HL-60/S4 treated with phorbol 12-myristate 13-acetate at 8.2 ng/mL for 4 days and 3 days (cell line): ENCODE data around the gene ERICH4.
"Not testable (repeated sequence)": the region's sequence is repeated elsewhere in the genome, so short reads cannot be mapped to it uniquely, and the experiment has no call there.

Experiments used
- in situ Hi-C: fragments of 300-500 bp; cut with MboI; formaldehyde crosslinking; loops from 2 replicates; pipeline ENCODE4 v1.15.0; 2022; ENCODE audit warnings: low sequenced_read_pairs

ERICH4 gene

GRCh38 chr19:41476583-41476982, 33.6 kb downstream of the ERICH4 start:
- in situ Hi-C loops: no loop called here

DNA sequence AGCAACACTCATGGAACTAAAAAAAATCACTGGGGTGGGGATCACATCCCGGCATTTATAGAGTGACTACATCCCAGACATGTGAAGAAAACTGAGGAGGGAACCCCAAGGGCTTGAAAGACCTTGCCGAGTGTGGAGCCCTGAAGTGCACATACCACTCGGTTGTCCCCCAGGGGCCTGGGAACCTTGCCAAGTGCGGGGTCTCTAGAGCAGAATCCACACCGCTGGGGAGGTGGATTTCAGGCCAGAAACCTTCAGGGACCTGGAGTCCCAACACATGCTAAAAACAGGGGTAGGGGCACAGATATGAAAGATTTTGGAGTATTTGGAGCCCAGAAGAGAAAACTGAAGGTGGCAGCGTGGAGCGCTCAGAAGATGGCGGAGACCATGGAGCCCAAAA, 35.2 kb downstream of the ERICH4 start:
- in situ Hi-C loops: no loop called here

GRCh38 chr19:41478875-41479756, 36.2 kb downstream of the ERICH4 start:
- in situ Hi-C loops: no loop called here

DNA sequence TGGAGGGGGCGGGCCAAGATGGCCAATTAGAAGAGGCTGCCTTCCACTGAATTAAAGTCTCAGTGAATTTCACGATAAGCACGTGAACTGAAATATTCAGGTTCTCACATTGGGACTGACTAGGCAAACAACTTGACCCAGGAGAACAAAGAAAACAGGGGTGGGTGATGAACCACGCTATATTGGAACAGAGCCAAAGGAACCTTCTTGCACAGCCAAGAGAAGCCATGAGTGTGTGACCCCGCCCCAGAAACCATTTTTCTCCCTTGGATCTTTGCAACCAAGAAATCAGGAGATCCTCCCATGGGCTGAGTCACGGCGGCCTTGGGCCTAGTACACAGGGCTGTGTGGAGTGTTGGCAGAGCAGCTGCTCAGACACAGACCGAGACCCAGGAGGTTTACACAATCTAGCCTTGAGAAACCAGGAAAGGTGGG, 36.8 kb downstream of the ERICH4 start:
- in situ Hi-C loops: no loop called here

DNA sequence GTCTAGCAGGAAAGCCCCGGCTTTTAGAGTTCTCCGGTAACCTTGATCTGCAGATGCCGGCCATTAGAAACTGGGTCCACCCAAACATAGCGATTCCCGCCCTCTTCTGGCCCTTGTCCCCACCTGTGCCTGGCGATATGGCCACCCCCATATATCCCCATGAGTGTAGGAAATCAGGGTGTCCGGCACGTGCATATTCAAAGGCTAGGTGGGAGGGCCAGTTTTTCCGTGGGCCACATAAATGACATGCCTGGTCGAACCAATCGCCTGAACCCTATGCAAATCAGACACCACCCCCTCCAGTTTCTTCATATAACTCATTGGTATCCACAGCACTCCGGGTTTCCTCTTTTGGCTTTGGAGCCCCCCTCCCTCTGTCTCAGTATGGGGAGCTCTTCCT, 37.4 kb downstream of the ERICH4 start:
- in situ Hi-C loops: no loop called here

DNA sequence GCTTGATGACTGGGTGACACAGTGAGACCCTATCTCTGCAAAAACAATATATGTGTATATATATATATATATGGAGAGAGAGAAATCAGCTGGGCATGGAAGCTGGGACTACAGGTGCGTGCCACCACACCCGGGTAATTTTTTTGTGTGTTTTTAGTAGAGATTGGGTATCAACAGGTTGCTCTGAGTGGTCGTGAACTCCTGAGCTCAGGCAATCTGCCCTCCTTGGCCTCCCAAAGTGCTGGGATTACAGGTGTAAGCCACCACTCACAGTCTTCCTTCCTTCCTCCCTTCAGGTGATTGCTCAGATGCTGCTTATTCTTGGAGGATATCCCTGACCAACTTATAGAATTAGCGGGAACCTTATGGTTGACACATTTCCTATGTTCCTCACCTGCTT, 41.9 kb downstream of the ERICH4 start:
- in situ Hi-C loops: no loop called here

DNA sequence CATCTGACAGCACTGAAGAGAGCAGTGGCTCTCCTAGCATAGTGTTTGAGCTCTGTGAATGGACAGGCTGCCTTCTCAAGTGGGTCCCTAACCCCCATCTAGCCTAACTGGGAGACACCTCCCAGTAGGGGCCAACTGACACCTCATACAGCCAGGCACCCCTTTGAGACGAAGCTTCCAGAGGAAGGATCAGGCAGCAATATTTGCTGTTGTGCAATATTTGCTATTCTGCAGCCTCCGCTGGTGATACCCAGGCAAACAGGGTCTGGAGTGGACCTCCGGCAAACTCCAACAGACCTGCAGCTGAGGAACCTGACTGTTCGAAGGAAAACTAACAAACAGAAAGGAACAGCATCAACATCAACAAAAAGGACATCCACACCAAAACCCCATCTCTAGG, 44.0 kb downstream of the ERICH4 start:
- in situ Hi-C loops: not testable (repeated sequence)

GRCh38 chr19:41492843-41493242, 49.9 kb downstream of the ERICH4 start:
- in situ Hi-C loops: no loop called here
